ENCODE data around the gene GGN. TPM values are rescaled to one million over a fixed set of nuclear protein-coding genes. Genes with fewer than 3 reads are reported as not detected.

Gene GGN
- not detected for total RNA-seq
- under 1 TPM in 1 of 3 donors, not detected in 2; 0.28 TPM for polyA plus RNA-seq

- WGBS, 2 donors = 1% methylated on average over 51 of the region's 51 CpGs
- Histone ChIP-seq H3K27ac (peak within 1 kb of the TSS in 3 of 4 donors; percentile 27 to 77 (median 60)), H3K36me3 (peaks cover 15 to 27% (median 16%) of the 10 kb centered on the region in 4 donors), H3K4me3 (peak within 1 kb of the TSS; percentile 21 to 52 (median 38)), H3K9me3 (no peaks in the 10 kb centered on the region), H3K4me1 (peaks cover 0 to 37% (median 33%) of the 10 kb centered on the region in 4 donors), H3K27me3 (peaks cover 15 to 82% (median 64%) of the 10 kb centered on the region in 3 donors)
- intact Hi-C loops (cut with DNase I) = no loop called here
- TF ChIP-seq EP300 (IDR thresholded peaks at IDR 0.05) (no peak), CTCF (IDR thresholded peaks at IDR 0.05) (no peak), POLR2AphosphoS5 (IDR thresholded peaks at IDR 0.05) (peak in 3 of 4 donors; percentile 3 to 38 (median 30)), POLR2A (IDR thresholded peaks at IDR 0.05) (no peak)
- peak; percentile 87 for DNase-seq
Measured at GRCh38 chr19:38387550-38388348, at the start of gene GGN. Gene GGN, minus strand, starts transcription at chr19:38388034. Its CDS starts 773 bp downstream, at chr19:38387261.

- H3K36me3 ChIP-seq = no peaks in the 10 kb centered on the region
- 89 to 96% methylated on average over 6 of the region's 6 CpGs for WGBS, 2 donors
Measured at GRCh38 chr19:38437295-38437694, 49.5 kb upstream of the GGN start.

GRCh38 chr19:38434549-38435051 is 46.8 kb upstream of the GGN start:
- DNase-seq = no peak
- H3K36me3 ChIP-seq = no peaks in the 10 kb centered on the region
- H3K27ac ChIP-seq = no peak overlapping the region
- intact Hi-C loops (cut with DNase I) = no loop called here
- H3K27me3 ChIP-seq = peaks cover 12 to 49% (median 44%) of the 10 kb centered on the region in 3 donors
- no peaks in the 10 kb centered on the region for H3K9me3 ChIP-seq
- WGBS, 2 donors = 12 to 24% methylated on average over 13 of the region's 13 CpGs
- H3K4me1 ChIP-seq = peaks cover 0 to 4% (median 0%) of the 10 kb centered on the region in 4 donors
- TF ChIP-seq POLR2A (IDR thresholded peaks at IDR 0.05) (no peak), POLR2AphosphoS5 (IDR thresholded peaks at IDR 0.05) (no peak), EP300 (IDR thresholded peaks at IDR 0.05) (no peak), CTCF (IDR thresholded peaks at IDR 0.05) (no peak)
- H3K4me3 ChIP-seq = peak overlapping the region in 1 of 4 donors; percentile 31

More at GRCh38 chr19:38437295-38437694, 49.5 kb upstream of the GGN start:
- H3K27ac ChIP-seq = no peak overlapping the region
- intact Hi-C loops (cut with DNase I) = no loop called here
- peaks cover 12 to 62% (median 46%) of the 10 kb centered on the region in 3 donors for H3K27me3 ChIP-seq
- no peak for DNase-seq
- peaks cover 0 to 4% (median 0%) of the 10 kb centered on the region in 4 donors for H3K4me1 ChIP-seq
- no peak overlapping the region for H3K4me3 ChIP-seq
- no peaks in the 10 kb centered on the region for H3K9me3 ChIP-seq
- TF ChIP-seq POLR2AphosphoS5 (IDR thresholded peaks at IDR 0.05) = no peak
- no peak for TF ChIP-seq POLR2A (IDR thresholded peaks at IDR 0.05)
- TF ChIP-seq CTCF (IDR thresholded peaks at IDR 0.05) = no peak
- no peak for TF ChIP-seq EP300 (IDR thresholded peaks at IDR 0.05)

GRCh38 chr19:38433268-38433733 is 45.5 kb upstream of the GGN start, which contains the start of gene RYR1:
Gene RYR1, plus strand, starts transcription at chr19:38433691. Its CDS starts 139 bp downstream, at chr19:38433830.
- Histone ChIP-seq H3K27me3 (peaks cover 12 to 49% (median 36%) of the 10 kb centered on the region in 3 donors), H3K4me1 (peaks cover 0 to 4% (median 0%) of the 10 kb centered on the region in 4 donors), H3K9me3 (no peaks in the 10 kb centered on the region), H3K27ac (no peak within 1 kb of the TSS), H3K4me3 (peak within 1 kb of the TSS in 1 of 4 donors; percentile 31), H3K36me3 (no peaks in the 10 kb centered on the region)
- no peak for TF ChIP-seq POLR2A (IDR thresholded peaks at IDR 0.05)
- no peak for TF ChIP-seq CTCF (IDR thresholded peaks at IDR 0.05)
- TF ChIP-seq POLR2AphosphoS5 (IDR thresholded peaks at IDR 0.05) = no peak
- no peak for TF ChIP-seq EP300 (IDR thresholded peaks at IDR 0.05)
- DNase-seq = no peak
- intact Hi-C loops (cut with DNase I) = no loop called here
- WGBS, 2 donors = 16 to 17% methylated on average over 20 of the region's 20 CpGs

Data from sigmoid colon (tissue), 7 donors.